ENCODE measurements around the gene SPRY4. TPM values are rescaled to one million over a fixed set of nuclear protein-coding genes. Genes with fewer than 3 reads are reported as not detected.
"Not testable (repeated sequence)": the region's sequence is repeated elsewhere in the genome, so short reads cannot be mapped to it uniquely, and the experiment has no call there.

Gene SPRY4
- total and polyA plus RNA-seq, 10 donors, result 0.76 to 33.5 (median 15.8) TPM

GRCh38 chr5:142356349-142356715 is 31.5 kb upstream of the SPRY4 start:
- intact Hi-C loops (cut with DNase I; ENCODE audit: low total_unique reads), result no loop called here
- Histone ChIP-seq H3K4me3 (peak overlapping the region; percentile 38 to 74 (median 51)), H3K9me3 (no peaks in the 10 kb centered on the region), H3K27ac (peak overlapping the region; percentile 88 to 98 (median 94)), H3K36me3 (no peaks in the 10 kb centered on the region), H3K27me3 (replicated peaks in 1 of 7) (peaks cover 0 to 62% (median 0%) of the 10 kb centered on the region in 7 donors), H3K4me1 (peaks cover 0 to 56% (median 27%) of the 10 kb centered on the region in 6 donors)
- DNase-seq, result no peak
- TF ChIP-seq POLR2AphosphoS5 (IDR thresholded peaks at IDR 0.05) (no peak), POLR2A (IDR thresholded peaks at IDR 0.05) (no peak), CTCF (IDR thresholded peaks at IDR 0.05 in 8 of 11, conservative IDR thresholded peaks at IDR 0.05 in 3 of 11) (no peak)
- WGBS, 5 donors, result 6 to 10% (median 7%) methylated on average over 13 to 14 of the region's 14 CpGs

GRCh38 chr5:142353071-142353472 is 28.3 kb upstream of the SPRY4 start:
- Histone ChIP-seq H3K36me3 (no peaks in the 10 kb centered on the region), H3K27ac (no peak overlapping the region), H3K4me3 (no peak overlapping the region), H3K4me1 (peaks cover 0 to 24% (median 16%) of the 10 kb centered on the region in 6 donors), H3K27me3 (replicated peaks in 1 of 7) (peaks cover 0 to 38% (median 0%) of the 10 kb centered on the region in 7 donors), H3K9me3 (peaks cover 0 to 5% (median 0%) of the 10 kb centered on the region in 8 donors)
- intact Hi-C loops (cut with DNase I; ENCODE audit: low total_unique reads), result no loop called here
- DNase-seq, result no peak
- WGBS, 5 donors, result 76 to 87% (median 80%) methylated on average over 4 of the region's 4 CpGs
- TF ChIP-seq CTCF (IDR thresholded peaks at IDR 0.05 in 8 of 11, conservative IDR thresholded peaks at IDR 0.05 in 3 of 11) (no peak), POLR2AphosphoS5 (IDR thresholded peaks at IDR 0.05) (no peak), POLR2A (IDR thresholded peaks at IDR 0.05) (no peak)

DNA sequence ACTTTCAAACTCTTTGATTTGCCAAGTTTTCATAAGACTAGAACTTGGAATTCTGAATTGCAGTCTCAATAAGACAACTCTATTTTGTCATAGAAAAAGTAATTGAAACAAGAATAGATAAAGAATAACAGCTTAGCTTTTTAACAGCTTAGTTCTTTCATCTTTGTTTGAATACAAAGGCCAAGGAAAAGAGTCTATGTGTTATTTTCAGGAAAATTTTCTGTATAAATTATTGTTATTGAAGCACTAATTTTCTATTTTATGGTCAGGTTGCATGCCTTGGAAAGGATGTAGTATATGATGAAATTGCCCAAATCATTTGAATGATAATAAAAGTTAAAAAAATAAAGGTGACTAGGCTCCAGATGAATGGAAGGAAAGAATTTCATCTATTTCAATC is 25.2 kb upstream of the SPRY4 start:
- Histone ChIP-seq H3K9me3 (peaks cover 4 to 16% (median 12%) of the 10 kb centered on the region in 8 donors), H3K4me3 (no peak overlapping the region), H3K27me3 (replicated peaks in 1 of 7) (peaks cover 0 to 17% (median 0%) of the 10 kb centered on the region in 7 donors), H3K4me1 (no peaks in the 10 kb centered on the region), H3K36me3 (no peaks in the 10 kb centered on the region), H3K27ac (no peak overlapping the region)
- TF ChIP-seq POLR2AphosphoS5 (IDR thresholded peaks at IDR 0.05) (no peak), POLR2A (IDR thresholded peaks at IDR 0.05) (no peak), CTCF (IDR thresholded peaks at IDR 0.05 in 8 of 11, conservative IDR thresholded peaks at IDR 0.05 in 3 of 11) (no peak)
- no peak for DNase-seq
- intact Hi-C loops (cut with DNase I; ENCODE audit: low total_unique reads), result no loop called here

GRCh38 chr5:142346706-142347105 is 21.9 kb upstream of the SPRY4 start:
- Histone ChIP-seq H3K36me3 (no peaks in the 10 kb centered on the region), H3K4me3 (no peak overlapping the region), H3K27ac (no peak overlapping the region), H3K27me3 (replicated peaks in 1 of 7) (no peaks in the 10 kb centered on the region), H3K4me1 (peaks cover 0 to 12% (median 1%) of the 10 kb centered on the region in 6 donors), H3K9me3 (peaks cover 4 to 40% (median 30%) of the 10 kb centered on the region in 8 donors)
- no peak for DNase-seq
- 65 to 90% (median 76%) methylated on average over 2 of the region's 2 CpGs for WGBS, 5 donors
- TF ChIP-seq POLR2A (IDR thresholded peaks at IDR 0.05) (no peak), POLR2AphosphoS5 (IDR thresholded peaks at IDR 0.05) (no peak), CTCF (IDR thresholded peaks at IDR 0.05 in 8 of 11, conservative IDR thresholded peaks at IDR 0.05 in 3 of 11) (no peak)
- intact Hi-C loops (cut with DNase I; ENCODE audit: low total_unique reads), result no loop called here

DNA sequence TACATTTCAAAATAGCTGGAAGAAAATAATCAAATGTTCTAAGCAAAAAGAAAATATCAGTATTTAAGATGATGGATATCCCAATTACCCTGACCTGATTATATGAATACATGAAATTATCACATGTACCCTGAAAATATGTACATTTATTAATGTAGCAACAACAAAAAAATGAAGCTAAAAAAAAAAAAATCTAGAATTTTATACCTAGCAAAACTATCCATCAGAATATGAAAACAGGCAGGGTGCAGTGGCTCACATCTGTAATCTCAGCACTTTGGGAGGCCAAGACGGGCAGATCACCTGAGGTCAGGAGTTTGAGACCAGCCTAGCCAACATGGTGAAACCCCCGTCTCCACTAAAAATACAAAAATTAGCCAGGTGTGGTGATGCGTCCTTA is 20.1 kb upstream of the SPRY4 start:
- intact Hi-C loops (cut with DNase I; ENCODE audit: low total_unique reads); H3K27me3 ChIP-seq (replicated peaks in 1 of 7); H3K36me3 ChIP-seq; DNase-seq; H3K4me3 ChIP-seq; H3K27ac ChIP-seq: not testable (repeated sequence)
- 88 to 98% (median 96%) methylated on average over 3 of the region's 3 CpGs for WGBS, 5 donors
- H3K4me1 ChIP-seq, result peaks cover 0 to 15% (median 1%) of the 10 kb centered on the region in 6 donors
- peaks cover 4 to 40% (median 30%) of the 10 kb centered on the region in 8 donors for H3K9me3 ChIP-seq
